ENCODE measurements around the gene EPB41L4A.

The EPB41L4A gene

GRCh38 chr5:112388739-112389138, 30.3 kb downstream of the EPB41L4A start:
- TF ChIP-seq ZFX (IDR thresholded peaks at IDR 0.05) (no peak), CTCF (conservative IDR thresholded peaks at IDR 0.05) (no peak)
- no peak overlapping the region for H3K27ac ChIP-seq

GRCh38 chr5:112388074-112388473, 31.0 kb downstream of the EPB41L4A start:
- TF ChIP-seq CTCF (conservative IDR thresholded peaks at IDR 0.05) (no peak), ZFX (IDR thresholded peaks at IDR 0.05) (no peak)
- no peak overlapping the region for H3K27ac ChIP-seq

- H3K27ac ChIP-seq: no peak overlapping the region
- TF ChIP-seq CTCF (conservative IDR thresholded peaks at IDR 0.05) (no peak), ZFX (IDR thresholded peaks at IDR 0.05) (no peak)
These were observed 32.3 kb downstream of the EPB41L4A start for GRCh38 chr5:112386766-112387165.

DNA sequence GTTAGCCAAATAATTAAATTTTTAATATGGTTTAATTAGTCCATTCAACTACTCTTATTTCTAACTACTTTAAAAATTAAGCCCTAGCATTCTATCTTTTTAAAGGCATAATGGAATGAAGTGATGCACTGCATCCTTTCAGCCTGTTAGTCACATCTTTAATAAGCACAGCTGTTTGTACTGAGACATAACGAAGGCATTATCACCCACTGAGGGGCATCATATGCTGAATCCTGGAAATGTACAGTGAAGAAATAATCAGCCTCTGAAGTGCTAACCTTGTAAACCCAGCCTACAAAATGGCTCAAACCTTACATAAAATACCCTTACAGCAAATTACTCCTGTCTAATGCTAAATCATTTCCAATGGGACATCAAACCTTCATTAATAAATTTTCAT, 33.1 kb downstream of the EPB41L4A start:
- TF ChIP-seq ZFX (IDR thresholded peaks at IDR 0.05) (no peak), CTCF (conservative IDR thresholded peaks at IDR 0.05) (no peak)
- H3K27ac ChIP-seq: no peak overlapping the region

DNA sequence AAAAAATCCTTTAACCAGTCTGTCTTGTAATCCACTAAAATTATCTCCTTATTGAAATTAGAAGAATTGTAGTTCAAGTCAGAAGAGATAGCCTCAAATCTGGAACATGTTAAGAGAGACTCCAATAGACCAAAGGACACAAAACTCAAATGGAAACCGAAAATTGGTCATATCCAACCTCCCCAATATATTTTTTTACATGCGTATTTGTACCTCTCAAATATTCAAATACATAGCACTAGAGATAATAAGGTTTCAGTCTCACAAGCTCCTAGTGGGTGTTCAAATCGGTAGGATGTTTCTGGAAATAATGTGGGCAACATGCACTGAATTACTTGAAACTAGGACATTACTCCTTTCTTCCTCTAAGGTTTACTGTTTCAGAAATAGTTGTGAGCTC, 33.5 kb downstream of the EPB41L4A start:
- no peak for TF ChIP-seq CTCF (conservative IDR thresholded peaks at IDR 0.05)
- TF ChIP-seq ZFX (IDR thresholded peaks at IDR 0.05): no peak
- H3K27ac ChIP-seq: no peak overlapping the region

DNA sequence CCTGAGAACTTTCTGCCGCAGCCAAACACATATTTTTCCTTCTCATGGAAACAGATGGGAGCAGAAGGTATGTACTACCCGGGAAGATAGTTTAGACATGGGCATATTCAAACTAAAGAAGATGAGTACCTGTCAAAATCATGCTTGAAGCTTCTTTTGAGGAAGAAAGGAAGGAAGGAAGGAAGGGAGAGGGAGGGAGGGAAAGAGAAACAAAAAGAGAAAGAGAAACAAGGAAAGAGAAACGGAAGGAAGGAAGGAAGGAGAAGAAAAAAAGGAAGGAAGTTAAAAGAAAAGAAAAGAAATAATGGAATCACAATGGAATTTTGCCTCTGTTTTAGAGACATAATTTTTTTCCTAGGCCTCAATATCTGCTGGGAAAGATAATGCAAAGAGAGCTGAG, 34.6 kb downstream of the EPB41L4A start:
- H3K27ac ChIP-seq: no peak overlapping the region
- TF ChIP-seq CTCF (conservative IDR thresholded peaks at IDR 0.05): no peak
- TF ChIP-seq ZFX (IDR thresholded peaks at IDR 0.05): no peak

DNA sequence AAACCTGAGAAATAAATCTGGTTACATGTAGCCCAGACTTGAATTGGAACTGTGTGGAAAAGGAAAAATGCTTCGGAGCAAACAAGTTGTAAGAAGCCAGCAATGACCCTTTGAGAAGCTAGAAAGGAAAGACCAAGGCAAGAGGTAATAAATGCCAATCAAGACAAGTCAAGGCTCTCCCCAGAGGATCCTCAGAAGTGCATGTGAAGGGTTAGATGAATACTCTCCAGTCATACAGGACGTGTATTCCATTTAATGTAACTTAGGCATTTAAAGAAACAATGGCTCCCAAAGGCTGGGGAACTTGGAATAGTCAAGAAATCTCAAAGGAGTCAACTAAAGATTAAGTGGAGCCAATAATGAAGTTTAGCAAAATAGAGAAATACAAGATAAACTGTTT, 36.2 kb downstream of the EPB41L4A start:
- no peak for TF ChIP-seq ZFX (IDR thresholded peaks at IDR 0.05)
- TF ChIP-seq CTCF (conservative IDR thresholded peaks at IDR 0.05): no peak
- H3K27ac ChIP-seq: no peak overlapping the region

Measured in C4-2B (cell line).